Measurements from ENCODE around the gene SLC6A2. TPM values are rescaled to one million over a fixed set of nuclear protein-coding genes. Genes with fewer than 3 reads are reported as not detected.
A peak's percentile ranks its signal among the peaks of the same experiment; 100 is the strongest.

The SLC6A2 gene
- total RNA-seq, 3 donors from 2014 or later = 0.09 to 0.19 TPM; not detected in 1

DNA sequence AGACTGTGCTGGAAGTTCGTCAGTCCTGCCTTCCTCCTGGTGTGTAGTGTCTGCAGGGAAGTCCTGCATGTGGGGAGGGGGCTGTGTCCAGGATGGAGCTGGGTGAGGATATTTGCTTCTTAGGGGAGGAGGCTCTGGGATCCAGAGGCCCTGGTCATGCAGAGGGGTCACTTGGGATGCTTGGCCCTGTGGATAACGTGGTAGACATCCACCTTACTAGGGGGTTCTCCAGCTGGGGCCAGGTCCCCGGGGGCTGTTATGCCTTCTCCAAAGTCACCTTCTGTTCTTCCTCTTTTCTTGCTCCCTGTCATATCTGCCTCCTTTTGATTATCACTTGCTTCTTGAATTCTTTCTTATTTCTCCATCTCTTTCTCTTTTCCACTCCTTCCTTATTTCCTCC, 43.8 kb downstream of the SLC6A2 start:
- ATAC-seq (no peak), DNase-seq (no peak)
- H3K36me3 ChIP-seq (ENCODE audit: low read depth) = no peaks in the 10 kb centered on the region
- intact Hi-C loops (cut with DNase I, micrococcal nuclease) = loop anchor here (5.0 to 10.0 kb wide), 2 partner anchors 155 to 232 kb away; no protein-coding TSS in a partner anchor
- H3K4me3 ChIP-seq = no peak overlapping the region
- no peaks in the 10 kb centered on the region for H3K9me3 ChIP-seq
- H3K4me1 ChIP-seq (ENCODE audit: low read depth) = no peaks in the 10 kb centered on the region
- TF ChIP-seq, protein P1, sequence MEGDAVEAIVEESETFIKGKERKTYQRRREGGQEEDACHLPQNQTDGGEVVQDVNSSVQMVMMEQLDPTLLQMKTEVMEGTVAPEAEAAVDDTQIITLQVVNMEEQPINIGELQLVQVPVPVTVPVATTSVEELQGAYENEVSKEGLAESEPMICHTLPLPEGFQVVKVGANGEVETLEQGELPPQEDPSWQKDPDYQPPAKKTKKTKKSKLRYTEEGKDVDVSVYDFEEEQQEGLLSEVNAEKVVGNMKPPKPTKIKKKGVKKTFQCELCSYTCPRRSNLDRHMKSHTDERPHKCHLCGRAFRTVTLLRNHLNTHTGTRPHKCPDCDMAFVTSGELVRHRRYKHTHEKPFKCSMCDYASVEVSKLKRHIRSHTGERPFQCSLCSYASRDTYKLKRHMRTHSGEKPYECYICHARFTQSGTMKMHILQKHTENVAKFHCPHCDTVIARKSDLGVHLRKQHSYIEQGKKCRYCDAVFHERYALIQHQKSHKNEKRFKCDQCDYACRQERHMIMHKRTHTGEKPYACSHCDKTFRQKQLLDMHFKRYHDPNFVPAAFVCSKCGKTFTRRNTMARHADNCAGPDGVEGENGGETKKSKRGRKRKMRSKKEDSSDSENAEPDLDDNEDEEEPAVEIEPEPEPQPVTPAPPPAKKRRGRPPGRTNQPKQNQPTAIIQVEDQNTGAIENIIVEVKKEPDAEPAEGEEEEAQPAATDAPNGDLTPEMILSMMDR (IDR thresholded peaks at IDR 0.05) = no peak

DNA sequence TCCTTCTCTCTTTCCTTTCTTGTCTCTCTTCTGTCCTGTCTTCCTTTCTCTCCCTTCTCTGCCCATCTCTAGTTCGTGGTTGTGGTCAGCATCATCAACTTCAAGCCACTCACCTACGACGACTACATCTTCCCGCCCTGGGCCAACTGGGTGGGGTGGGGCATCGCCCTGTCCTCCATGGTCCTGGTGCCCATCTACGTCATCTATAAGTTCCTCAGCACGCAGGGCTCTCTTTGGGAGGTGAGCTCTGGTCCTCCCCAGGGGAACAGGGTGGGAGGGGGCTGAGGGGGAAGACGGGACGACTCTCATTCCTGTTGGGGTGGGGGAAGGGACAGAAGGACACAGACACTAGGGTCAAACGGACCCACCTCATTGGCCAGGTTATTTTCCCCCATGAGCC, 44.3 kb downstream of the SLC6A2 start:
- Histone ChIP-seq H3K4me1 (ENCODE audit: low read depth) (no peaks in the 10 kb centered on the region), H3K4me3 (no peak overlapping the region), H3K36me3 (ENCODE audit: low read depth) (no peaks in the 10 kb centered on the region), H3K9me3 (no peaks in the 10 kb centered on the region)
- ATAC-seq = no peak
- intact Hi-C loops (cut with DNase I, micrococcal nuclease) = loop anchor here (5.0 to 10.0 kb wide), 2 partner anchors 155 to 233 kb away; no protein-coding TSS in a partner anchor
- DNase-seq = no peak
- TF ChIP-seq, protein P1 (IDR thresholded peaks at IDR 0.05) = no peak

- Histone ChIP-seq H3K36me3 (ENCODE audit: low read depth) (no peaks in the 10 kb centered on the region), H3K4me1 (ENCODE audit: low read depth) (no peaks in the 10 kb centered on the region), H3K4me3 (no peak overlapping the region), H3K9me3 (no peaks in the 10 kb centered on the region)
- no peak for ATAC-seq
- intact Hi-C loops (cut with DNase I, micrococcal nuclease) = loop anchor here (5.0 to 10.0 kb wide), 2 partner anchors 156 to 234 kb away; no protein-coding TSS in a partner anchor
- DNase-seq = no peak
- TF ChIP-seq, protein P1 (IDR thresholded peaks at IDR 0.05) = no peak
Observed at GRCh38 chr16:55700961-55701360, 45.2 kb downstream of the SLC6A2 start.

DNA sequence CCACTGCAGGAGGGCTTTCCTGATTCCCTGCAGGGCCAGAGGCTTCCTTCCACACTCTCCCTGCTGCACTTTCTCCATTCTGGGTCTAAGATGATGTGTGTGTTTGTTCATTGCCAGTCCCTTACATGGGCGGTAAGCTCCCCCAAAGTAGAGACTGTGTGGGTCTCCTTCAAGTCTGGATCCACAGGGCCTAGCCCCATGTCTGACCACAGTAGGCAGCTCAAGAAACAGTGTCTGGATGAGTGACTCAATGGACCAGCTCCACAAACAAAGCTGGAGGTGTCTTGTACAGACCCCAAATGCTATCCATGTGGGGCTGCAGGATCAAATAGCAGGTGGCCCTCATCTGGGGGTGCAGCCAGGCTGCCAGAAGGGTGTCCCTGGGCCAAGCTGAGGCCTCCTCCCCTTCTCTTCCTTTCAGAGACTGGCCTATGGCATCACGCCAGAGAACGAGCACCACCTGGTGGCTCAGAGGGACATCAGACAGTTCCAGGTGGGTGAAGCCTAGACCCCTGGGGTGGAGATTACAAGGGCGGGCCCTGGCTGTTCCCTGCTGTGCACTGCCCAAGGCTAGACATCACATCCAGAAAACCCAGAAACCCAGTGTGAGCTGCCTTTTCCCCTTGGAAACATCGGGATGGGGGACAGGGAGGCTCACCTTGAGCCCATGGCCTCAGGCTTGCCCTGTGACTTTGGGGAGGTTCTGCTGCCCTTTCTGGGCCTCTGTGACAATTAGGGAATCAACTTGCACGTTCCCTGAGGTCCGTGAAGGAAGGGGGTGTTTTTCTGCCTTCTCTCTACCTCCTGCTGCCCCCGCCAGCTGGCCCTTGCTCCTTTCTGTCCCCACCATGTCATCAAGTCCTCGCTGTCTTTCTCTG, 45.9 kb downstream of the SLC6A2 start:
- TF ChIP-seq, protein P1 (IDR thresholded peaks at IDR 0.05) = no peak
- ATAC-seq (peak; percentile 61), DNase-seq (peak in 2 of 3 donors; percentile 61 to 66)
- Histone ChIP-seq H3K4me3 (no peak overlapping the region), H3K9me3 (no peaks in the 10 kb centered on the region), H3K36me3 (ENCODE audit: low read depth) (no peaks in the 10 kb centered on the region), H3K4me1 (ENCODE audit: low read depth) (no peaks in the 10 kb centered on the region)
- intact Hi-C loops (cut with DNase I, micrococcal nuclease) = loop anchor here (5.0 to 10.0 kb wide), 2 partner anchors 157 to 234 kb away; no protein-coding TSS in a partner anchor

GRCh38 chr16:55703003-55704001, 47.5 kb downstream of the SLC6A2 start:
- TF ChIP-seq, protein P1 (IDR thresholded peaks at IDR 0.05) = no peak
- peak in 1 of 3 donors; percentile 66 for DNase-seq
- Histone ChIP-seq H3K36me3 (ENCODE audit: low read depth) (no peaks in the 10 kb centered on the region), H3K9me3 (no peaks in the 10 kb centered on the region), H3K4me1 (ENCODE audit: low read depth) (no peaks in the 10 kb centered on the region), H3K4me3 (no peak overlapping the region)
- intact Hi-C loops (cut with DNase I, micrococcal nuclease) = loop anchor here (5.0 to 10.0 kb wide), 2 partner anchors 159 to 236 kb away; no protein-coding TSS in a partner anchor
- ATAC-seq = no peak
